Measurements from ENCODE around the gene UTP15.

Gene UTP15, protein sequence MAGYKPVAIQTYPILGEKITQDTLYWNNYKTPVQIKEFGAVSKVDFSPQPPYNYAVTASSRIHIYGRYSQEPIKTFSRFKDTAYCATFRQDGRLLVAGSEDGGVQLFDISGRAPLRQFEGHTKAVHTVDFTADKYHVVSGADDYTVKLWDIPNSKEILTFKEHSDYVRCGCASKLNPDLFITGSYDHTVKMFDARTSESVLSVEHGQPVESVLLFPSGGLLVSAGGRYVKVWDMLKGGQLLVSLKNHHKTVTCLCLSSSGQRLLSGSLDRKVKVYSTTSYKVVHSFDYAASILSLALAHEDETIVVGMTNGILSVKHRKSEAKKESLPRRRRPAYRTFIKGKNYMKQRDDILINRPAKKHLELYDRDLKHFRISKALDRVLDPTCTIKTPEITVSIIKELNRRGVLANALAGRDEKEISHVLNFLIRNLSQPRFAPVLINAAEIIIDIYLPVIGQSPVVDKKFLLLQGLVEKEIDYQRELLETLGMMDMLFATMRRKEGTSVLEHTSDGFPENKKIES

DNA sequence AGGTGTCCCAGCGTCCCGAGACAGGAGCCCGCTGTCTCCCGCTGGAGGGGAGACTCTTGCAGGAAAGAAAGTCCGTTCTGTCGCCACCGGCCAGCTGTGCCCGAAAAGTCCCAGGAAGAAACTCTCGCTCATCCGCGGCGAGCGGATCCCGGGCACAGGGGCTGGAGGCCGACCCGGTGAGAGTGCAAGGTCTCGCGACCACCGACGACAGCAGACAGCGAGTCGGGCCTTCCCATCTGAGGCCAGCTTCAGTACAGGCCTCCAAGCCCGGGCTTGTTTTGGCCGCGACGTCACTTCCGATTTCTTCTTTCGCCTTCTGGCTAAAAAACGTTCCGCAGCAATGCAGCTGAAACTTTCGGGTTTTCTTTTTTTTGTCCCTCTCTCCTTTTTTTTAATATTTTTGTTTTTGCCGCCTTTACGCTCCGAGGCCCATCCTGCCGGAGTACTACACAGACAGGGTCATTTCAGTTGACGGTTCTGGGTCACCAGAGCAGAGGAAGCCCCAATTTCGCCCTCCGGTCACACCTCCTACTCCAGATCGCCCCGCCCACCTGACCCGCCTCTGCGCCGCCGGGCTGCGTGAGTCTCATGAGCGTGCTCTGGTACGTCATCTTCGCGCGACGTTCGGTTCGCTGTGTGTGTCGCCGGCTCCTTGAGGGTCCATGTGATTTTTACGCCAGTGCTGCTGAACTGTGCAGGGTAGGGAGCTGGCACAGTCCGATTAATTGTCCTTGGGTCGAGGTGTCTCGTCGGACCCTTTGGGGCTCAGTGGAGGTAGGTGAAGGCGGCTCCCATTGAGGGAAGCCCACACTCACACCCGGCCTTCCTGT, at the start of gene UTP15, which contains the start of gene ANKRA2:
UTP15 (plus strand) TSS at position 605 of the 830 bp plus-strand sequence. CDS start 1,602 bp downstream, outside the sequence.
ANKRA2 (minus strand) TSS at position 501 of the 830 bp plus-strand sequence. CDS start 2,758 bp downstream, outside the sequence.
- in situ Hi-C loops (cut with MboI; ENCODE audit: low sequenced_read_pairs), result no loop called here

DNA sequence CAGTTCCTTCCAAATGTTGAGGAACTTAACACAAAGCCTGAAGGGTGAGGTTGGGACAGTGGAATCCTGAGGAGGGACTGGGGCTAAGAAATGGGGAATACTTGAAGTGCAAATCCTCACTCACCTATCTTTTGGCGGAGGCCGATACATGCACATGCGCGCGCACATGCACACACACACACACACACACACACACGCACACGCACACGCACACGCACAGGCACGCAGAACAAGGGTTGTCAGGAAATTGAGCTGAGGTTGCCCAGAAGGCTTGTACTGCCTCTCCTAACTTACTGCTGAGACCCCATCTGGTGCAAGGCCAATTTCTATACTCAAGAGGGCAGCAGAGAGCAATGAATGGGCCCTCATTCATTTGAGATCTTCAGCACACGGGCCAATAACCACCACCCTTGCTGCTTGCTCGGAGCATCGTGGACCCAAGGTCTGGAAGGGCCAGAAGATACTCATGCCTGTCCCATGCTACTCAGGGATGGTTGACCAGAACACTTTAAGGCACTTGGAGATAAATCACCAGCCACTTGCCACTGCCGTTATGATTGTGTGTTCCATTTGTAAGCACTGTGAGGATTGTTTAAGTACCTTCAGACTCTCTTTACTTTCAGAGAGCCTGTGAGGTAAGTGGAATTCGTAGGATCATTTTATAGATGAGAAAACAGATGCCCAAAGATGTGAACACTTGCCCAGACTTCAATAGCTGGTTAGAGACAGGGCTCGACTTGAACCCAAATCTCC, 45.8 kb upstream of the UTP15 start:
- in situ Hi-C loops (cut with MboI; ENCODE audit: low sequenced_read_pairs), result no loop called here

DNA sequence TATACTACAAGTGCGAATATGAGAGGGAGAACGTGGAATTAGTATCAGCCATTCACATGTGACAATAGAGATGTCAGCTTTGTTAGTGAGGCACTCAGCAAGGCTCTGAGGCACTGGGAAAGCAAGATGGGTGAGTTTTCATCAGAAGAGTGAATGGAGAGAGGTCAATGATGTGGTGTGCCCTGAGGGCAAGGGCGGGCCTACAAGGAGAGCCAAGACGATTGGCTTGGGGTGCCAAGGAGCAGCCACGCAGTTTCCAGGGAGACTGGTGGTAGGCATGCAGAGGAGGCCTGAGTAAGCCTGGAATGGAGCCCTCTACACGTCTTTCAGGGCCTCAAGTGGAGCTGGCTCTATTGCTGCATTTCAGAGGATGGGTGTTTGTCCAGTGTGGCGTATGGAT, 42.6 kb upstream of the UTP15 start:
- in situ Hi-C loops (cut with MboI; ENCODE audit: low sequenced_read_pairs), result no loop called here

DNA sequence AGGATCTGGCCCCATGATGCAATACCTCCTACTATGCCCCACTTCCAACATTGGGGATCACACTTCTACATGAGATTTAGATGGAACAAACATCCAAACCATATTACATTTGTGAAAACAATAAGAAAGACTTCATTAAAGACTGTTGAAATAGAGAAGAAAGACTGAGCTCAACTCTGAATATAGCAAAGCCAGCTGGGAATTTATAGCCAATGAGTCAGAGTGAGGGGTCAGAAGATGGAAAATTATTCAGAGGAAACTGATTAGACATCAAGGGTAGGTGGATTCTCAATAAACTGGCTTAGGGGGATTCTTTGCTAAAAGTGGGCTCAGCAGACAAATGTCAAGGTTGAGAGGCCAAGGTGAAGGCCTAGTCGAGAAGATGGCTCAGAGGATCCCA, 41.7 kb upstream of the UTP15 start:
- in situ Hi-C loops (cut with MboI; ENCODE audit: low sequenced_read_pairs), result no loop called here

DNA sequence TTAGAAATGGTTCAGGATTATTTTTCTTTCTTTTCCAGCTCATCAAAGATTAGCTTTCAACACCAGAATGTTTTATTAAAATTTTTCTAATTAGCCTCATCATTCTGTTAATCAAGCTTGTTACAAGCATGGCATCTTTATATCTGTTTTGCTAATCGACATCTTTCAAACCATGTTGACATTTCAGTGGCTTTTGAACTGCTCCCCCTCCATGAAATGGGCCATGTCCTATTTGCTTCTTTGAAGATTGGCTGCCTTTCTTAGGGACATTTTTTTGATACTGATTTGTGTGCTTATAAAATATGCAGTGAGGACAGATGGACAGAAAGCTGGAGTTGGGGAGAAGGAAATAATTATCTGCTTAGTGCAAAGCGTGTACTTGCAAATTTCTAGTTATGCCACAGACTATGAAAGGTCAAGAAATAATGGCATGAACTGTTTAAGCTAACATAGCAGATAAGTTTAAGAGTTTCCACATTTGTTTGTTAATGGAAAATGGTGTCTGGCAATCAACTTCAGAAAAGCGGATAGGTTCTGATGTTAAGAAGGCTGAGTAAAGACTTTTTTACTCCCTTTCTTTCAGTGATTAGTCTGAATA, 39.8 kb upstream of the UTP15 start:
- in situ Hi-C loops (cut with MboI; ENCODE audit: low sequenced_read_pairs), result no loop called here

DNA sequence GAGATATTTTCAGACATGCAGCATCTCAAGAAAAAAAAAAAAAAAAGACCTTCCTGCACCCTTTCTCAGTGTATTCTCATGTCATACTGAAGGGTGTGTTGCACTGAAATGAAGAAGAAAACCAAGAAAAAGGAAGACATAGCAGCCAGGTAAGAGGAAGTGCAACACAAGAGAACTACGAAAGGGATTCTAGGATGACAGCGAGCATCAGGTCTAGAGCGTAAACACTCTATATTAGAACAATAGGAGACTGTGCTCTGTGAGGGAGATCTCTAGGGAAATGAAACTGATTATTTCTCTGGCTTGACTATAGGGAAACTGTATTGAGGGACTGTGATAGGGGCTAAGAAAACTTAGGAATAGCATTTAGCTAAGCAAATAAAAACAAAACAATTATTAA, 37.3 kb upstream of the UTP15 start:
- in situ Hi-C loops (cut with MboI; ENCODE audit: low sequenced_read_pairs), result no loop called here

DNA sequence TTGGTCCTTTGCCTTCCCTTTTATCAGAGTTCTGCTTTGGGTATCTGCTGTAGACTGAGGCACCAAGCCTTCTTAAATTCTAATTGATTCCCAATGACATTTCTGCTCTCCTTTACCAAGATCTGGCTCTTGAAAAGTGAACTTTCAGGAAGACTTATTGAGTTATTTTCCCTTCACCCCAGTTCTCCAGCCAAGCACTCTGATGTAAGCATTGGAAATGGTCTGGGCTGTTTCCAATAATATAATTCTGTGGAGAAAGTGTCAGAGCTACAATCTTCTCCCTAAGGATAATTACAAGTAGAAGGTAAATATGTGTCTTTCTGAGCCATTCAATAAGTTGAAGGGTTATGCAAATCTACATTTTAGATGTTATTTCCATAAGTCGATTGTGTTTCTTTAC, 36.5 kb upstream of the UTP15 start:
- in situ Hi-C loops (cut with MboI; ENCODE audit: low sequenced_read_pairs), result no loop called here

DNA sequence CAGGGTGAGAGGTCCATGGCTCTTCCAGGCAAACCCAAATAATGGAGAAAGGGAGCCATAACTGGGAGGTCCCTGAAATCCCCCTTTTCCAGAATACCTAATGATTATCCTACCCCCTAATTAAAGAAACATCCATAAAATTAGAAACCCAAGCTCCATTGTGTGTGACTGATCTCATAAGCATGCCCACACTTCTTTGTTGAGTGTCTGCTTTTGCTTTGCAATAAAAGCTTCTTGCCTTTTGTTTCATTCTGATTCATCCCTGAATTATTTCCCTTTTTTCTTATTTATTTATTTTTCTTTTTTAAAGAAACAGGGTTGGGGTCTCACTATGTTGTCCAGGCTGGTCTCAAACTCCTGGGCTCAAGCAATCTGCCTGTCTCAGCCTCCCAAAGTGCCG, 34.2 kb upstream of the UTP15 start:
- in situ Hi-C loops (cut with MboI; ENCODE audit: low sequenced_read_pairs), result no loop called here

DNA sequence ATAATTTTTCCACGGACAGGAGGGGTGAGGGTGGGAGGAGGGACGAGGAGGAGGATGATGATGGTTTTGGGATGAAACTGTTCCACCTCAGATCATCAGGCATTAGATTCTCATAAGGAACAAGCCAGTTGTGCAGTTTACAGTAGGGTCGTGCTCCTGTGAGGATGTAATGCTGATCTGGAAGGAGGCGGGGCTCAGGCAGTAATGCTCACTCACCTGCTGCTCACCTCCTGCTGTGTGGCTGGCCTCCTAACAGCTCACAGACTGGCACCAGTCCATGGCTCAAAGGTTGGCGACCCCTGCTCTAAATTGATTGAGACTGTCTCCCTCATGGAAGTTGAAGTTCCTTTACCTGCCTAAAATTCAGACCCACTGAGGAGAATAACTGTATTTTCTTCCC, 33.3 kb upstream of the UTP15 start:
- in situ Hi-C loops (cut with MboI; ENCODE audit: low sequenced_read_pairs), result no loop called here

DNA sequence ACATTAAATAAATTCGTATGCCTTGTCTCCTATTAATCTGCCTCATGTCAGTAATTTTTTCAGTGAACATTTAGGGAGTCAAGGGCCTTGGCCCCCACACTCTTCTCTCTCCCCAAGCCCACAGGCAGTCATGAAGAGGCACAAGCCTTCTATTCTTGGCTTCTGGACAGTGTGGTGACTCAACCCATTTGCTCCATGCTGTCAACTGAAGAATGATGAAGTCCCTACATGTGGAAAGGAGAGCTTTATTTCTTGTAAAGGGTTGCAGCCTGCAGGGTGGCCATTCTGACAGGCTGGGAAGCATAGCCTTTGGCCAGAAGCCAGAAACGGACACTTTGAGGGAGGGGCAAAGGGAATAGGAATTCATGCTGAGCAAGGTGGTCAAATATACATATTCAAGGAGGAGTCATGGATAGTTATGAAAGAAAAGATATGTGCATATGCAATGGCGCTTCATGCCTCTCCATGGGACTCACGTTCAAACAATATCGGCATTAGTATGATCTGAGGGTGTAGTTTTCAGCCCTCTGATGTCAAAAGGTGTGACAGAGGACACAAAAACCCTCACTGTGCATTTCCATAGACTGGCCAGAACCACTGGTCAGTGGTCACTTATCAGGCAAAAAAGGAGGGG, 31.4 kb upstream of the UTP15 start:
- in situ Hi-C loops (cut with MboI; ENCODE audit: low sequenced_read_pairs), result no loop called here

DNA sequence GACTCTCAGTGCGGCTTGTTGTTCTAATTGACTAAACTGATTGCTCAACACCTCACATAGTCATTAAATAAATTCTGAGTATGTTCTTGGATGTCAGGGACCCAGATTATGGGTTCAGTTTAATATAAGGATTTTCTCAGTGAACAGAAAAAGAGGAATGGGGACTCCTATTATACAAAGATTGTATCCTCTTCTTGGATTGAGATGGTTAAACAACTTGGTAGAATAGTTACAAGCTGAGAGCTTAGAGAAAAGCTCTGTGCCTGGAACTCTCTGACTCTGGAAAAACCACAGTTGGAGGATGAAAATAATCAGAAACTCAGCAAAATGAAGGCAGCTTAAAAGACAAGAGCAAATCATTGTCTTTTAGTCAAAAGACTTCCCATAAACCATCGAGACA, 30.6 kb upstream of the UTP15 start:
- in situ Hi-C loops (cut with MboI; ENCODE audit: low sequenced_read_pairs), result no loop called here

DNA sequence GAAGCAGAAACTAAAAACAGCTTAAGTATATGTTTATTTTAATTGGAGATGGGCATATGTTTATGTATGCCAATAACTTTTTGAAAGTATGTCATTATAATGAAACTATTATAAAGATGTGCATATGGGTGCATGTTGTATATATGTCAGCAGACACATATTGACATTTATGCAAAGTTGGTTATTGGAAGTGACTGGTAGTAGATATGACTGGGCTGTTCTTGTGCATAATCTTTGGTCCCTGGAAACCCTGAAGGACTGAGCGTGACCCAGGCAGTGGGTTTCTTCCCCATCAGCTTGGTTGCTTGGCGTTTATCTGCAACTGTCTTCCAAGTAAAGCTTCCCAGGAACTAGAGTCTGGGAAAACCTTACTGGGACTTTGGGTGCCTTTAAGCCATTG, 25.8 kb upstream of the UTP15 start:
- in situ Hi-C loops (cut with MboI; ENCODE audit: low sequenced_read_pairs), result no loop called here

DNA sequence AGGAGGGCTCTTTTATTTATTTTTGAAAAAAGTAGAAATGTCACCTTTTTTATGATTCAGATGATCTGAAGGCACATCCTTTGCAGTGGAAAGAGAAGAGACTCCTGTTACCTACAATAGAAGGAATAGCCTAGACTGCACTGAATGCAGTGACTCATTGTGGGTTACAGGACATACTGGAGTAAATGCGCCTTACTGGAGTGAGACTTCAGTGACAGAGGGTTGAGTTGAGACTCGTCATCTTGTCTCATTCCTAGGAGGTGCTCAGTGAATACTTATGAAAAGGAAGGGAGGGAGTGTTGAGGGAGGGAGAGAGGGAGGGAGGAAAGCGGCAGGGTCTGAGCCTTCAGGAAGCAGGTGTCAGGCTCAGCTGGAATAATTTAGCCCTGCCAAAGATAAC, 25.4 kb upstream of the UTP15 start:
- in situ Hi-C loops (cut with MboI; ENCODE audit: low sequenced_read_pairs), result no loop called here

DNA sequence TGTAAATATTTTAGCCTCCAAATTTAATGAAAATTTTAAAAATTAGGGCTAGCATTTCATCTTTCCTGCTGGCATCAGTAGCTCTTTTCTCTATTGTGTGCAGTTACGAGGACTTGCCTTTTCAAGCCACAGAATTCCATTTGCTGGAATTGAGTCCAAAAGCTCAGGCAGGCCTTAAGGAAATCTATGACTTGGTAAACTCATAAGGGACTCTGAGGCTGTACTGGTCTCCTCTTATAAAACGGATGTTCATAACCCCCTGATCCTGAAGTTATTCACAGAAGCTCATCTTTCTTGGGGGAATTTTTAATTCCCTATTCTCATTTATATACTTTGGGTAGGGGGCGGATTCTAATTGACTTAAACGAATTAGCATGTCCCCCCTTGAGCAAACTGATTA, 23.5 kb upstream of the UTP15 start:
- in situ Hi-C loops (cut with MboI; ENCODE audit: low sequenced_read_pairs), result no loop called here

DNA sequence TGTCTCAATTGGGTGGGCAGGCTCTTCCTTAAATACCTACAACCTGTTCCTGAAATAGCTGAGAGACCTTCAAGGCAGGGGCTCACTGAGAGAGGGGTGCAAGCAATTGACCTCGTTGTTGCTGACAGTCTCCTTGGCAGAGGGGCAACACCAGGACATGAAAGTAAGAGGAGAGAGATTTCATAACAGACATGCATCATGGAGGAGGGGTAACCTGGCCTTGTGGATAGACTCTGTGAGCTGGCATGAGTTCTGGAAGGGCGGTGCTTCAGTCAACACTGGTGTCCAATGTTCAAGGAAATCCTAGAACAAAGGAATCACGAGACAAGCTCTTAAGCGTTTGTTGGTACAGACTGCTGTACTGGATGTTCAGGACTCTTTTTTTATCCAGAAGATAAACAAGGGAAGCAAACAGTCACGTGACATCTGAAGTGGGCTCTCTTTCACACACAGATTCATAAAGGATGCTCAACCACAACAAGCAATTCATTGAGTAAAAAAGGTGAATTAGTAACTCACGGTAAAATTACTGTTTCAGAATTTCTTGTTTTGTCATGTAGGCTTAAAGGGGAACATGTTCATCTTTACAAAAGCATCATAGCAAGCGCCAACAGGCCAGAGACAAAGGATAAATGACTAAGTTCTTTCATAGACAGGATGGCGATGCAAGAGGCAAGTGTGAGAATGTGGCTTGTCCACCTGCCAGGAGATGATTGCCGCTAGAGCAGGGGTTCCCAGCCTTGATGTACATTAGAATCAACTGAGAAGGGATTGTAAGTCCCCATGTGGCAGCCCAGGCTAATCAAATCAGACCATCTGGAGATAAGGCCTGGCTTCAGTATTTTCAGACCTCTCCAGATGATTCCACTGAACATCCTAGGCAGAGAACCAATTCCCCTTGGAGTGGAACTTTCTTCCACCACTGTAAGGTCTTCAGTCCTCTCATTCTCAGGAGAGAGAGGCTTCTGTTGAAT, 20.8 kb upstream of the UTP15 start:
- in situ Hi-C loops (cut with MboI; ENCODE audit: low sequenced_read_pairs), result no loop called here

DNA sequence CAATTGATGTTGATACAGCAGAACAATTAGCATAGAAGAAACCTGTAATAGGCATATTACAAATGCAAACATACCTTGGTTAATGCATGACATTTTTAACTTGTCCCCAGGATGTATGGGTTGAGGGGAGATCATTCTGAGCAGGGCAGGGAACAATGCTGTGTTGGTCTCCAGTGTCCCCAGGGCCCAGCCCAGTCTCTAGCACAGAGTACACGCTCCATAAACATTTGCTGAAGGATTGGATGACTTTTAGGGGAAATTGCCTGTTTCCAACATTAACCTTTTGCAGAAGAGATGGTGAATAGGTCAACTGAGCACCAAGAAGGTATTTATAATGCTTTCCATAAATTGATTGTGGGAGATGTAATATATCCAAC, 20.2 kb upstream of the UTP15 start:
- in situ Hi-C loops (cut with MboI; ENCODE audit: low sequenced_read_pairs), result no loop called here

DNA sequence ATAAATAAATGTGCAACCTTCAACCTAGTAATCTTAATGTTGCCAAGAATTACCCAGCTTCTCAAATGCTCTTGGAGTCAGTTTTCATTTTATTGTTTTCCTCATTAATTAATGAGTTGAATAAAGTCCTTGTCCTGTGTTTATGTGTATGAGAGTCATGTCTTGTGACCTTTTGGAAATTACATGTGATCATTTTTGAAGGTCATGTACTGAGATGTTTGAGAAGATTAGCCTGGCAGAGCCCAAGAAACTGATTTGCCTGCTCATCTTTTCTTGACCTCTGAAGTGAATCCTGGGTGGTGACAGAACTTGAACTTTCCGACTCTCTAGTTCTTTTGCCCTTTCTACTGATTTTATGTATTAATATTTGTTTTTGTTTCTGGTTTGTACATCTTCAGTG, 15.5 kb upstream of the UTP15 start:
- in situ Hi-C loops (cut with MboI; ENCODE audit: low sequenced_read_pairs), result no loop called here

DNA sequence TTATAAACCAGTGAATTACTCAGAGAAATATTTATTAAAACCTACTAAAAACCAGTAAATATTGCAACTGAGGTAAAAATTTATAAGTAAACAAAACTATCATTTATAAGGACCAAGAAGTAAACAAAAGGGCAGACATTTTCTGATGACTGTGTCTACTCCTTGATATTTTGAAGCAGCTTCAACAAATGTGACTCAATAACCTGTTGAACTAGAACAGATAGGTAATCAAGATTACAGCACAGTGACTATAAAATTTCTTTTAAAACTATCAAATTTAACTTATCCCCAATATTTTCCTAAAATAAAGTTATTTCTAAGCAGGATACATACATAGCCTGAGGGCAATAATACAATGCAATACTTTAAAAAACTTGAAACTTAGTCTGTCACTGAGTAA, 12.9 kb upstream of the UTP15 start:
- in situ Hi-C loops (cut with MboI; ENCODE audit: low sequenced_read_pairs), result no loop called here

DNA sequence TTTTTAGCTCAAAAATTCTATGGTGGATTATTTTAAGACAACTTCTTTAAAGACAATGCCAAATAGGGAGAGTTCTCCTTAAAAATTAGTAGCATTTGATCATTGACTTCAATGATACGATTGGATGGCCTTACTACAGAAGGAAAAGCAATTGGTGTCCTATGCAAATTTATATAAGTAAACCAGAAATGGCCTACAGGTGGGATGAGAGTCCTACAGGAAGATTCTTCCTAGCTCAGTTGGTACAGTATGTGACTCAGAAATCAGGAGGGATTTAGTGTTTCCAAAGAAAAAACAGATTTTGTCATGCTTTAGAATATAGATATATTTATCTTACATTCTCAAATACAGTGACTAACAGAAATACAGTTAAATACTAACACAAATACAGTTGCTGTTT, 6.6 kb upstream of the UTP15 start:
- in situ Hi-C loops (cut with MboI; ENCODE audit: low sequenced_read_pairs), result no loop called here

Data from HL-60/S4 treated with phorbol 12-myristate 13-acetate at 8.2 ng/mL for 4 days and 3 days (cell line).